OCI-LY1 (cell line): ENCODE results near the gene NOX3.

Experiments used
- H2AFZ ChIP-seq: fragments of 200-600 bp; sonication (generic), shearing (Covaris generic); 2 replicates; pipeline ENCODE4 v1.6.0; 2014; ENCODE audit warnings: antibody characterized with exemption, mild to moderate bottlenecking, low read length
- H3F3A ChIP-seq: fragments of 200-600 bp; sonication (generic), shearing (Covaris generic); 2 replicates; pipeline ENCODE4 v1.6.0; 2014; ENCODE audit warnings: mild to moderate bottlenecking, antibody characterized with exemption, low read length, moderate library complexity; ENCODE audit not compliant: insufficient read depth
- H3K27ac ChIP-seq: fragments of 200-600 bp; sonication (generic); 2 replicates; pipeline ENCODE4 v1.5.1; 2014; ENCODE audit warnings: low read length, mixed run types, mild to moderate bottlenecking, low read depth; ENCODE audit not compliant: poor library complexity, severe bottlenecking
- H3K27me3 ChIP-seq: fragments of 200-600 bp; sonication (generic); 2 replicates; pipeline ENCODE4 v1.6.0; 2014; ENCODE audit warnings: antibody characterized with exemption, mild to moderate bottlenecking, low read length, moderate library complexity; ENCODE audit not compliant: insufficient read depth
- H3K36me3 ChIP-seq: fragments of 200-600 bp; sonication (generic); 2 replicates; pipeline ENCODE4 v1.6.1; 2014; ENCODE audit warnings: mild to moderate bottlenecking, antibody characterized with exemption, low read length, moderate library complexity, mixed read lengths; ENCODE audit not compliant: insufficient read depth
- H3K4me1 ChIP-seq: fragments of 200-600 bp; sonication (generic); 2 replicates; pipeline ENCODE4 v1.5.1; 2014; ENCODE audit warnings: mild to moderate bottlenecking, low read length, moderate library complexity; ENCODE audit not compliant: insufficient read depth, severe bottlenecking
- H3K4me2 ChIP-seq: fragments of 200-600 bp; sonication (generic), shearing (Covaris generic); 2 replicates; pipeline ENCODE4 v1.6.1; 2014; ENCODE audit warnings: low read length
- H3K4me3 ChIP-seq: fragments of 200-600 bp; sonication (generic); 2 replicates; pipeline ENCODE4 v1.5.1; 2014; ENCODE audit warnings: low read length, low read depth, mild to moderate bottlenecking, mixed read lengths; ENCODE audit not compliant: poor library complexity, severe bottlenecking
- H3K79me2 ChIP-seq: fragments of 200-600 bp; shearing (Covaris generic); 2 replicates; pipeline ENCODE4 v1.6.1; 2016; ENCODE audit warnings: mixed run types, low read length, mixed read lengths; ENCODE audit not compliant: insufficient read depth
- H3K9ac ChIP-seq: fragments of 200-600 bp; sonication (generic), shearing (Covaris generic); 2 replicates; pipeline ENCODE4 v1.6.1; 2014; ENCODE audit warnings: mild to moderate bottlenecking, low read length, mixed read lengths
- H3K9me2 ChIP-seq: fragments of 200-600 bp; sonication (generic), shearing (Covaris generic); 2 replicates; pipeline ENCODE4 v1.6.1; 2014; ENCODE audit warnings: low read depth, mild to moderate bottlenecking, low read length, mixed read lengths
- H3K9me3 ChIP-seq: fragments of 200-600 bp; shearing (Covaris generic); 2 replicates; pipeline ENCODE4 v1.6.1; 2014; ENCODE audit warnings: low read length, mixed read lengths
- H4K20me1 ChIP-seq: fragments of 200-600 bp; sonication (generic), shearing (Covaris generic); 2 replicates; pipeline ENCODE4 v1.6.0; 2016; ENCODE audit warnings: mild to moderate bottlenecking, low read length; ENCODE audit not compliant: insufficient read depth
- CTCF ChIP-seq: fragments of 200-600 bp; sonication (generic), shearing (Covaris generic); IDR thresholded peaks from 2 replicates; pipeline ENCODE4 v1.5.1; 2017; ENCODE audit warnings: mild to moderate bottlenecking, antibody characterized with exemption, low read length, moderate library complexity, mixed read lengths
- EZH2 ChIP-seq: fragments of 200-600 bp; sonication (generic), shearing (Covaris generic); IDR thresholded peaks from 2 replicates; pipeline ENCODE4 v1.8.0; 2017; ENCODE audit warnings: borderline replicate concordance, mixed run types, mild to moderate bottlenecking, antibody characterized with exemption, low read length, moderate library complexity, mixed read lengths

The NOX3 gene

DNA sequence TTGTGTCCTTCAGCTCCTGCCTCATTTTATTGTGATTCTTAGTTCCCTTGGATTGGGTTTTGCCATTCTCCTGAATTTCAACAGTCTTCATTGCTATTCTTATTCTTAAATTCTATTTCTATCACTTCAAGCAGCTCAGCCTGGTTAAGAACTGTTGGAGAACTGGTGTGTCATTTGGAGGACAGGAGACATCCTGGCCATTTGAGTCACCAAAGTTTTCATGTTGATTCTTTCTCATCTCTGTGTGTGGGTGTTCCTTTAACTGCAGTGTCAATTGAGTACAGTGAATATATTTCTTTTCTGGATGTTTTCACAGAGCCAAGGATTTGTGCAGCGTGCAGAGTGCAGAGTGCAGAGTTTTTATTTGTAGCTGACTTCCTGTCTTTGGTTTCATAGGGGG lies 107.8 kb downstream of the NOX3 start:
- no peak overlapping the region for H3K9ac ChIP-seq
- no peak overlapping the region for H3K4me3 ChIP-seq
- peaks cover 24% of the 10 kb centered on the region for H3K4me1 ChIP-seq
- no peaks in the 10 kb centered on the region for H3F3A ChIP-seq
- no peaks in the 10 kb centered on the region for H3K9me2 ChIP-seq
- no peak overlapping the region for H3K27ac ChIP-seq
- H2AFZ ChIP-seq, result no peak overlapping the region
- no peaks in the 10 kb centered on the region for H3K27me3 ChIP-seq
- no peaks in the 10 kb centered on the region for H3K79me2 ChIP-seq
- peaks cover 9% of the 10 kb centered on the region; the same call in 1 of the 2 replicates for H3K9me3 ChIP-seq
- no peaks in the 10 kb centered on the region; the same call in 1 of the 2 replicates for H3K36me3 ChIP-seq
- no peak overlapping the region for H3K4me2 ChIP-seq
- no peaks in the 10 kb centered on the region for H4K20me1 ChIP-seq
- TF ChIP-seq CTCF (no peak), EZH2 (no peak)

- no peaks in the 10 kb centered on the region for H3K9me2 ChIP-seq
- no peaks in the 10 kb centered on the region for H4K20me1 ChIP-seq
- H2AFZ ChIP-seq, result no peak overlapping the region
- H3K27ac ChIP-seq, result no peak overlapping the region
- no peak overlapping the region for H3K4me2 ChIP-seq
- TF ChIP-seq CTCF, result no peak
- no peak for TF ChIP-seq EZH2
- no peak overlapping the region for H3K9ac ChIP-seq
- H3K9me3 ChIP-seq, result peaks cover 9% of the 10 kb centered on the region; the same call in 1 of the 2 replicates
- no peak overlapping the region for H3K4me3 ChIP-seq
- no peaks in the 10 kb centered on the region for H3K27me3 ChIP-seq
- H3K79me2 ChIP-seq, result no peaks in the 10 kb centered on the region
- H3K36me3 ChIP-seq, result no peaks in the 10 kb centered on the region; the same call in 1 of the 2 replicates
- H3F3A ChIP-seq, result no peaks in the 10 kb centered on the region
- peaks cover 23% of the 10 kb centered on the region for H3K4me1 ChIP-seq
Measured at GRCh38 chr6:155346957-155347356, 108.7 kb downstream of the NOX3 start.
